GM20000 (cell line): Measurements from ENCODE around the gene XPR1.
"Not testable (repeated sequence)": the region's sequence is repeated elsewhere in the genome, so short reads cannot be mapped to it uniquely, and the experiment has no call there.

Experiments used
- DNase-seq: peaks from one replicate; pipeline ENCODE4 v3.0.0; 2012; ENCODE audit warnings: low spot score
- TF ChIP-seq, protein P1 (sequence below): IDR thresholded peaks from 2 replicates; pipeline ENCODE4 v1.5.1; 2012; ENCODE audit warnings: mild to moderate bottlenecking, control low read depth; ENCODE audit errors: extremely low read depth, missing control alignments

Gene XPR1

DNA sequence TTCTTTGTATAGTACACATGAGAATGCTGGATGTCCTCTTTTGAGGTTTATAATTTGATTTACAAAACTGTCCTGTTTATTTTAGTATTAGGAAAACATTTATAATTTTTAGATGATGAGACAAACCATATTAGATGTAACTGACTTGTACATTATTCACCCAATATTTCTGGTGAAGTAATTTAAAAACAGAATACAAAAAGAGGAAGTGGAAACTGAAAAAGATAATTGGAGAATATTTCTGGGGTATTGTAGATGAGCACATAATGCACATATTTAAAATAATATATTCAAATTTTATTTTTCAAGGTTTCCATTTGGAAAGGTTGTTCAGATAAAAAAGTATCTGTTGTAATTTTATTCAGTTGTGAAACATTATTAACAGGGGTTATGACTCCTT is 40.7 kb downstream of the XPR1 start:
- no peak for DNase-seq
- TF ChIP-seq, protein P1, sequence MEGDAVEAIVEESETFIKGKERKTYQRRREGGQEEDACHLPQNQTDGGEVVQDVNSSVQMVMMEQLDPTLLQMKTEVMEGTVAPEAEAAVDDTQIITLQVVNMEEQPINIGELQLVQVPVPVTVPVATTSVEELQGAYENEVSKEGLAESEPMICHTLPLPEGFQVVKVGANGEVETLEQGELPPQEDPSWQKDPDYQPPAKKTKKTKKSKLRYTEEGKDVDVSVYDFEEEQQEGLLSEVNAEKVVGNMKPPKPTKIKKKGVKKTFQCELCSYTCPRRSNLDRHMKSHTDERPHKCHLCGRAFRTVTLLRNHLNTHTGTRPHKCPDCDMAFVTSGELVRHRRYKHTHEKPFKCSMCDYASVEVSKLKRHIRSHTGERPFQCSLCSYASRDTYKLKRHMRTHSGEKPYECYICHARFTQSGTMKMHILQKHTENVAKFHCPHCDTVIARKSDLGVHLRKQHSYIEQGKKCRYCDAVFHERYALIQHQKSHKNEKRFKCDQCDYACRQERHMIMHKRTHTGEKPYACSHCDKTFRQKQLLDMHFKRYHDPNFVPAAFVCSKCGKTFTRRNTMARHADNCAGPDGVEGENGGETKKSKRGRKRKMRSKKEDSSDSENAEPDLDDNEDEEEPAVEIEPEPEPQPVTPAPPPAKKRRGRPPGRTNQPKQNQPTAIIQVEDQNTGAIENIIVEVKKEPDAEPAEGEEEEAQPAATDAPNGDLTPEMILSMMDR = no peak

DNA sequence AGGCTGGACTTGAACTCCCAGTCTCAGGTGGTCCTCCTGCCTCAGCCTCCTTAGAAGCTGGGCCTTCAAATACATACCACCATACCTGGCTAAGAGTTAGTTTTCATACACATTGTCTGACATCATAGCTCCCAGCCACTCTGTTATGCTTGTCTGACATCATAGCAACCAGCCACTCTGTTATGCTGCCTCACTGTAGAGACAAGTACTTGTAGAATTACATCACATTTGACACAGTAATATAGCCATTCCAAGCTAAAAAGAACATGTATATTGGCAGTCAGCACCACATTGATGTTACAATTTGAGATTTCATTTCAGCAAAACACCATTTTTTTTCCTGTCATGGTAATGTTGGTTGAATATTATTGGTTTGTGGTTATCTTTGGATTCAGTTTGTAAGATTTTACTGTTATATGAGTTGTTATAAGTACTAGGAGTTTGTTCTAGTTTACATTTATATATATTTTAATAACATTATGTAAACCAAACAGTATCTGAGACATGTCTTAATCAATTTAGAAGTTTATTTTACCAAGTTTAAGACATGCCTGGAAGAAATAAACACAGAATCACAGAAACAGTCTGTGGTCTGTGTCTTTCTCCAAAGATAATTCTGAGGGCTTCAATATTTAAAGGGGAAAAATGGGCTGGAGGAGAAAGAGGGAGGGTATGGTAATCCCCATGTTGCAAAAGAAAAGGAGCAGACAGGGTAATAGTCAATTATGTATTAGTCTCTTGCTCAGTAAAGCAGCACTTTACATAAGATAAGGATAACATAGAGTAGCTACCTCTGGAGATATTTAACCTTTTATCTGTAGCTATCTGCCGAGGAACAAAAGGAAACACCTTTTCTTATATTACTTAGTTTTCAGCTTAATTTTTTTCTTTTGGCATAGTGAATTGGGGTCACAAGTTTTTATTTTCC is 43.0 kb downstream of the XPR1 start:
- TF ChIP-seq, protein P1 = no peak
- no peak for DNase-seq

DNA sequence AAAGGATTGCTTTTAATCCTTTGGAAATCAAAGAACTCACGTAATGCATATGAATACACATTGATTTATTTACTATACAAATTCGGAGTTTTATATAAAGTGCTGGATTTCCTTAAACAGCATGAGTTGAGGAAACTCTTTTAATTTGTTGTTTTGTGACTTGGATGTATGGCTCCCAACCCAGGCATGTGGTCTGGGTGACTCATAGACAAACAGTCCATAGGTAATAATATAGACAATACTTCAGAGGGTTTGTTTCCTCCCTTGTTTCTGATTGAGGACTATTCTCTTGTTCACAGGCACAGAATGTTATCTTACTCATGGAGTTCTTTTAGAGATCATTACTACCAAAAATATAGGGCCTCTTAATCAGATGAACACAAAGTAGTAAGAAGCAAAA is 43.8 kb downstream of the XPR1 start:
- TF ChIP-seq, protein P1 = no peak
- no peak for DNase-seq

DNA sequence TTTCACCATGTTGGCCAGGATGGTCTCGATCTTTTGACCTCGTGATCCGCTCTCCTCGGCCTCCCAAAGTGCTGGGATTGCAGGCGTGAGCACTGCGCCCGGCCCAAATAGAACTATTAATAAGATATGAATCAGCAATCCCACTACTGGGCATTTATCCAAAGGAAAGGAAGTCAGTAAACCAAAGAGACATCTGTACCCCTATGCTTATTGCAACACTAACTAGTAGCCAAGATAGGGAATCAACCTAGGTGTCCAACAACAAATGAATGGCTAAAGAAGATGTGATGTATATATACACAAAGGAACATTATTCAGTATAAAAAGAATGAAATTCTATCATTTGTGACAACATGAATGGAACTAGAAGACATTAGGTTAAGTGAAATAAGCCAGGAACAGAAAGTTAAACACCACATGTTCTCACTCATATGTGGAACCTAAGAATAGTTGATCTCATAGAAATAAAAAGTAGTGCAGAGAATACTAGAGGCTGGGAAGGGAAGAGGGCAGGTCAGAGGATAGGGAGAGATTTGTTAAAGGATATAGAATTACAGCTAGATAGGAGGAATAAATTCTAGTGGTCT is 48.8 kb downstream of the XPR1 start:
- TF ChIP-seq, protein P1 = no peak
- DNase-seq = no peak

DNA sequence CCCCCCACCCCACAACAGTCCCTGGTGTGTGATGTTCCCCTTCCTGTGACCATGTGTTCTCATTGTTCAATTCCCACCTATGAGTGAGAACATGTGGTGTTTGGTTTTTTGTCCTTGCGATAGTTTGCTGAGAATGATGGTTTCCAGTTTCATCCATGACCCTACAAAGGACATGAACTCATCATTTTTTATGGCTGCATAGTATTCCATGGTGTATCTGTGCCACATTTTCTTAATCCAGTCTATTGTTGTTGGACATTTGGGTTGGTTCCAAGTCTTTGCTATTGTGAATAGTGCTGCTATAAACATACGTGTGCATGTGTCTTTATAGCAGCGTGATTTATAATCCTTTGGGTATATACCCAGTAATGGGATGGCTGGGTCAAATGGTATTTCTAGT is 51.3 kb downstream of the XPR1 start:
- DNase-seq = not testable (repeated sequence)

DNA sequence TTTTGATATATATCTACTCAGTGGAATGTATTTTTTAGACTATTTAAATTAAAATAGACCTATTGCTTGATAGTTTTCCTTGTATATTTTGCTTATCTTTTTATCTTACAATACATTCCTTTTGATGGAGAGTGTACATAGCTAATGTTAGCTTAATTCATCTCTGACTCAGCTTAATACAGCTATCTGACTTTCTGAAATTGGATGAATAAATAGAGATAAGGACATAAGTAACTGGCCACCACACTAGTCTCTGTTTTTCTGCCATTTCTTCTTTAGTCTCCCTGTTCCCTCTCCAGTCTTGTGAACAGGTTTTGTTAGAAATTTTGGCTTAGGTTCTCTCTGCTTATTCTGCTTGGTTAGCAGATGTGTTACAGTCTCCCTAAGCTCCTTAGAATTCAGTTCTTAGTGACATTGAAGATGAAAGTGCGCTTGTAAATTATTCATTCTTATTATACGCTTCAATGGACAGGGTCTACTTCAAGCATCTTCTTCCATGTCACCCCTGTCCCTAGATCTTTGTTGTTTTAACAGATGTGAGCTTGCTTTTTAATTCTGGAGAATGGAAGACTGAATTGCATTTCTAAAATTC is 59.6 kb downstream of the XPR1 start:
- TF ChIP-seq, protein P1 = no peak
- no peak for DNase-seq

DNA sequence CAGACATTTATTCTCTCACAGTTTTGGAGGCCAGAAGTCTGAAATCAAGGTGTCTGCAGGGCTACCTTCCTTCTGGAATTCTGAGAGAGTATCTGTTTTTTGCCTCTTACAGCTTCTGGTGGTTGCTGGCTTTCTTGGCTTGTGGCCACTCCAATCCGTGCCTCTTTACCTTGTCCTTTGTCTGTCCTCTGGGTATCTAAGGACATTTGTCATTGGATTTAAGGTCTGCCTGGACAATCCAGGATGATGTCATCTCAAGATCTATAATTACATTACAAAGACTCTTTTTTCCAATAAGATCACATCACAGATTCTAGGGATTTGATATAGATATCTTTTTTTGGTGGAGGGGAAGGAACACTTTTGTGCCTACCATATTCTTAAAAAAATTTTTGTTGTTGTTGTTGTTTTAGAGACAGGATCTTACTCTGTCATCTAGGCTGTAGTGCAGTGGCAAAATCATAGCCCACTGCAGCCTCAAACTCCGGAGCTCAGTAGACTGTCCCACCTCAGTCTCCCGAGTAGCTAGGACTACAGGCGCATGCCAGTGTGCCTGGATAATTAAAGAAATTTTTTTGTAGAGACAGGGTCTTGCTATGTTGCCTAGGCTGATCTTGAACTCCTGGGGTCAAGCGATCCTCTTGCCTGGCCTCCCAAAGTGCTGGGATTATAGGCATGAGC is 61.9 kb downstream of the XPR1 start:
- TF ChIP-seq, protein P1 = no peak
- DNase-seq = no peak
